NCI-H82 treated with DMSO at 0.1 percent for 48 hours (cell line): Measurements from ENCODE around the gene PRTN3.
"Not testable (repeated sequence)": the region's sequence is repeated elsewhere in the genome, so short reads cannot be mapped to it uniquely, and the experiment has no call there.

Source experiments
- DNase-seq: peaks from one replicate; lab custom pipeline; 2025; ENCODE audit not compliant: unreplicated experiment; lab: John Stamatoyannopoulos, UW

The PRTN3 gene

DNA sequence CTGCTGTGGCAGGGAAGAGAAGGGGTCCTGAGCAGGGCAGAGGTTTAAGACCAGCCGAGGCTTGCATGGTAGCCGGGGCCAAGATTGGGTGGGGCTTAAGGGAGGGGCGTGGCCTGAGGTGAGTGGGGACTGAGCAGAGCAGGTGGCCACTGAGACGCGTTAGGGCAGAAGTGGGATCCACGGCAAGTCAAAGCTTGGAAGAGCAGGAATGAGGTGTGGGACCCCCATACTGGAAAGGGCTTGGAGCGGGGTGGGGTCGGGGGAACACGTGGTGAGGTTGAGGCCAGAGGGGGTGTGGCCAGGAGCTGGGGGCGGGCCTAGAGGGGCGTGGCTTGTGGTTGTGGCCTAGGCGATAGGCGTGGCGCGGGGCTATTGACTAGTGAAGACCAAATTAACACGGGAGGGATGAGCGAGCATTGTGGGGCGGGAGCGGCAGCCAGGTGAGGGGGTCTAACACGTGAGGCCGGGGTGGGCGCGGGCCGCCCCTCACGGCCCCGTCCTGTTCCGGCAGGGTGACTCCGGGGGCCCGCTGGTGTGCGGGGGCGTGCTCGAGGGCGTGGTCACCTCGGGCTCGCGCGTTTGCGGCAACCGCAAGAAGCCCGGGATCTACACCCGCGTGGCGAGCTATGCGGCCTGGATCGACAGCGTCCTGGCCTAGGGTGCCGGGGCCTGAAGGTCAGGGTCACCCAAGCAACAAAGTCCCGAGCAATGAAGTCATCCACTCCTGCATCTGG lies 21.9 kb downstream of the PRTN3 start:
- no peak for DNase-seq

DNA sequence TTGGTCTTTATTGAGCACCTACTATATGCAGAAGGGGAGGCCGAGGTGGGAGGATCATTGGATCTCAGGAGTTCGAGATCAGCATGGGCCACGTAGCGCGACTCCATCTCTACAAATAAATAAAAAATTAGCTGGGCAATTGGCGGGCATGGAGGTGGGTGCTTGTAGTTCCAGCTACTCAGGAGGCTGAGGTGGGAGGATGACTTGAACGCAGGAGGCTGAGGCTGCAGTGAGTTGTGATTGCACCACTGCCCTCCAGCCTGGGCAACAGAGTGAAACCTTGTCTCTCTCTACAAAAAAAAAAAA lies 22.5 kb downstream of the PRTN3 start:
- no peak for DNase-seq

DNA sequence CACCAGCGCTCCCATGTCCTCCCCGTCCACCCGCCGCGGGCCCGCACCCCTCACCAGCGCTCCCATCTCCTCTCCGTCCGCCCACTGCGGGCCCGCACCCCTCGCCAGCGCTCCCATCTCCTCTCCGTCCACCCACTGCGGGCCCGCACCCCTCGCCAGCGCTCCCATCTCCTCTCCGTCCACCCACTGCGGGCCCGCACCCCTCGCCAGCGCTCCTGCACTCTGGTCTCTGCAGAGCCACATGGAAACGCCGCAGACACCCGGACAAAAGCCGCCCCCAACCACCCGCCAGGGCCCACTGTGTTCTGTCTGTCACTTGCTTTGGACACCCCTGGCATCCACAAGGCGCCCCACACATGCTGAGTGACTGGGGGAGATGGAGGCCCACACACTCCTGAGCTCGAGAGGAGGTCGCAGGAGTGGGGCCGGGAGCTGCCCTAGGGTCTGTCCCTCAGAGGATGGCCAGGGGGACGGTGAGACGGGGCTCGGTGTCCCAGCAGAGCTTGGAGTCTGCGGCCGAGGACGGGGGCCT lies 26.0 kb downstream of the PRTN3 start:
- DNase-seq = no peak

DNA sequence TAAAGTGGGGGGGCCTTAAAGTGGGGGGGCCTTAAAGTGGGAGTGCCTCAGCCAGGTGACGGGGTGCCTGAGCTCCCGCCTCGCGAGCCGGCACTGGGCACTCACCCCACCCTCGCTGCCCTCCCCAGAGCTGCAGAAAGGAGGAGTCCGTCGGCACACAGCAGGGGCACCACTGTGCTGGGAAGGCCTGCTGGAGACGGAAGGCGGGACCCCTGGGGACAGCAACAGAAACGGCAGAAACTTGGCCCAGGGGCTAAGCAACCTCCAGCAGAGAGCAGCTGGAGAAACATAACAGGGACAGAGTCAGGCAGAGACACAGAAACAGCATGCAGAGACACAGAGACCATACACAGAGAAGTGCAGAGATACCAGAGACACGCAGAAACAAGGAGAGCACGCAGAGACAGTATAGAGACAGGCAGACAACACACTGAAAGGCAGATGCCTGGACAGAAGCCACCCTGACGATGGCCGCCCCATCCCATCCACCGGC lies 26.5 kb downstream of the PRTN3 start:
- DNase-seq = no peak

DNA sequence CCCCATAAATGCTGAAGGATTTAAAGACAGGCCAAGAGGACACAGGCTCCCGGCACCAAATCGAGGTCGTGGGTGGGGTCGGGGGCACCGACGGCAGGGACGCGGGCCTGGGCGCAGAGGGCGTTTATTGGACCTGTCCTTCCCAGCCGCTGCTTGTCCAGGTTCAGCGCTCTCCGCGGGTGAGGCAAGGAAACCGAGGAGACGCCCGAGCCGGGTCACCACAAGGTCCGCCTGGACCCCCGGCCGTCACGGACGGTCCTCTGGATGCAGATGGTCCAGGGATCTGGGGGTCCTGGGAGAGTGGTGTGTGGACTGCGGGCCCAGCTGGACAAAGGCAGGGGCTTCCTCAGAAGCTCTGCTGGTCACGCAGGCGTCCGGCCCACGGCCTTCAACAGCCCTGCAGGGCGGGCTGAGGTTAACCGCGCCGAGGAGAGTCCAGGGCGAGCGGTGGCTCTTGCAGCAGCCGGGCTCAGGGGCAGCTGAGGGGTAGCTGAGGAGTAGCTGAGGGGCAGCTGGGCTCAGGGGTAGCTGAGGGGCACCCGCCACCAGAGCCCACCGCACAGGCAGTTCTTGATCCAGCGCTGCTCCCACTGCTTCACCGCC lies 27.2 kb downstream of the PRTN3 start:
- no peak for DNase-seq

DNA sequence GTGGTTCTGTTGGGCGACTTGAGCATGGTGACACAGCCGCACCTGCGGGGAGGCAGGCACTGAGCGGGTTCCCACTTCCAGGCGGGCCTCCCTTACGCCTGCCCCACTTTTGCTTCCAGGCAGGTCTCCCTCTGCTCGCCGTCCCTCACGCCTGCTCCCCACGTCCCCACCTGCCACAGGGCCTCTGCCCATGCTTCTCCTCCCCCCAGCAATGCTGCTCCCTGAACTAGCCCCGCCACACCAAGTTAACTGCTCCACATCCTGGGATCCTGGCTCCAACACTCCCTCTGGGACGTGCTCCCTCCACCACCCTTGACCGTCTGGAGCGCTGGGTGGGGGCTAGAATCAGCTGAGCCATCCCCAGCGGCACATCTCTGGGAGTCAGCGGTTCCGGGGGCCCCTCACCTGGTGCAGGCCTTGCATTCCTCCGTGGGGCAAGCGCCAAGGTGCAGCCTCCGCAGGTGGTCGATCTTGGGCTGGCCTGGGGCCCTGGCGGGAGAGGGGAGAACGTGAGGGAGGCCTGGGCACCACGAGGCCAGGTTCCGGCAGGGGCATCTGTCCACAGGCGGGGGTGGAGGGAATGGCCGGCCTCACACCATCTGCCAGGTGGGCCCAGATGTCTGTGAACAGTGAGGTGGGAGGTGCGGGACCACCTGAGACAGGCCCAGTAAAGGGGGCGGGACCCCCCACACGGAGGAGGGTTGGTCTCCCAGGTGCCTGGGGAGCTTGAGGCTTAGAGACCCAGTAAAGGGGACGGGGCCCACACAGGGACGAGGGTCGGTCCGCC lies 27.9 kb downstream of the PRTN3 start:
- no peak for DNase-seq

DNA sequence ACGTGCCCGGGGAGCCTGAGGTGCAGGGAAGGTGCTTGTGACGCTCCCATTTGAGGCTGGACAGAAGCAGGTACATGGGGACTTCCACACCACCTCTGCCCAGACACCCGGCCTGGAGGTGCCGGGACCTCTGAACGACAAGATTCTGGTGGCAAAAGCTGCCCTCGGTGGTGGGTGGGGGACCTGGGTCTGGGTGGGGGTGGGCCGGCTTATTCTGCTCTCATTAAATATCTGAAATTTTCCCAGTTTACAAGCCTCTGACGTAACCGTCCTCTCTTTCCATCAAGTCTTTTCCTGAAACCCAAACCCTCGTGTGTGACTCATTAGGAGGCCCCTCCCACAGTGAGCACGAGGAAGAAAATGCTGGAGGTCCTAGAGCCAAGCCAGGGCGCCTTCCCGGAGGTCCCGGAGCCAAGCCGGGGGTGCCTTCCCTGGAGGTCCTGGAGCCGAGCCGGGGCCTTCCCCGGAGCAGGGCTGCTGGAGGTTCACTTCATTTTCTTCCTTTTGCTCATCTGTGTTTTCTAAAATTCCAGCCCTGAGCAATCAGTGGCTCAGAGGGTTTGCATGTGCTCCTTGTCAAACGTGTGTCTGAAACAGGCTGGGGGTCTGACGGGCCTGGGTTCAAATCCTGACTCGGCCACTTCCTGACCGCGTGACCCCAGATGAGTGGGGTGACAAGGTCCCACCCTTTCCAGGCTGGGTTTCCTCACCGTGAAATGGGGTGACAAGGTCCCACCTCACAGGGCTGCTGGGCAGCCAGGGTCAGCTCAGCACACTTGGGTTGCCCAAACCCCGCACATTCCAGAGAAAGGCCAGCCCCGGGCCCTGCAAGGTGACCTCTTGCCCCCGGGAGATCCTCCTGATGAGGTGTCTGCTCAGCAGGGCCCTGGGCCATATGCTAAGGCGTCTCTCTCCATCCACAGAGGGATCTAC lies 28.7 kb downstream of the PRTN3 start:
- no peak for DNase-seq

DNA sequence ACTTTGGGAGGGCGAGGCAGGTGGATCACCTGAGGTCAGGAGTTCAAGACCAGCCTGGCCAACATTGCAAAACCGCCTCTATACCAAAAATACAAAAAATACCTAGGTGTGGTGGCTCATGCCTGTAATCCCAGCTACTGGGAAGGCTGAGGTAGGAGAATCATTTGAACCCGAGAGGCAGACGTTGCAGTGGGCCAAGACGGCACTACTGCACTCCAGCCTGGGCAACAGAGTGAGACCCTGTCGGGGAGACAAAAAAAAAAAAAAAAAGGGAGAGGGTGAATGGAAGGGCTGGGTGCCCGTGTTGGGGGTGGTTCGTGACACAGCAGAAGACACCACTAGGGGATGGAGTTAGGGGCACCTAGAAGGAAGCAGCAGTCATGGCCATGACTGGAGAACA lies 29.5 kb downstream of the PRTN3 start:
- no peak for DNase-seq

DNA sequence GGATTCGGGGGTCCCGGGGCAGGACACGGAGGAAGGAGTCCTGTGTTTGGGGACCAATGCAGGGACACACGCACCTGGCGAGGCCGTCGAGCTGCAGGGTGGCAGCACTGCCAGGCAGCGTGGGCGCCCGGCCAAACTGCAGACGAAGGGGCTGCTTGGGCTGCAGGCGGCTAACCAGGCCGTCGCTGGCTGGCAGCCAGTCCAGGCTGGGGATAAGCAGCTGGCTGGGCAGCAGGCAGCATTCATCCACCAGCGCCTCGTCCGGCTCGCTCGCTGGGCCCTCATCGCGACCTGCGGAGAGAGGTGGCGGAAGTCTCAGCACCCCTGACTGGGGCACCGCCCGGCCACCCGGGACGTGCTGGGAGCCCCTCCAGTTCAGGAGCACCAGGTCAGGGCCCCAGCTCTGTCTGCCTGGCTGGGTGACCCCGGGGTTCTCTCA lies 30.2 kb downstream of the PRTN3 start:
- DNase-seq = no peak

DNA sequence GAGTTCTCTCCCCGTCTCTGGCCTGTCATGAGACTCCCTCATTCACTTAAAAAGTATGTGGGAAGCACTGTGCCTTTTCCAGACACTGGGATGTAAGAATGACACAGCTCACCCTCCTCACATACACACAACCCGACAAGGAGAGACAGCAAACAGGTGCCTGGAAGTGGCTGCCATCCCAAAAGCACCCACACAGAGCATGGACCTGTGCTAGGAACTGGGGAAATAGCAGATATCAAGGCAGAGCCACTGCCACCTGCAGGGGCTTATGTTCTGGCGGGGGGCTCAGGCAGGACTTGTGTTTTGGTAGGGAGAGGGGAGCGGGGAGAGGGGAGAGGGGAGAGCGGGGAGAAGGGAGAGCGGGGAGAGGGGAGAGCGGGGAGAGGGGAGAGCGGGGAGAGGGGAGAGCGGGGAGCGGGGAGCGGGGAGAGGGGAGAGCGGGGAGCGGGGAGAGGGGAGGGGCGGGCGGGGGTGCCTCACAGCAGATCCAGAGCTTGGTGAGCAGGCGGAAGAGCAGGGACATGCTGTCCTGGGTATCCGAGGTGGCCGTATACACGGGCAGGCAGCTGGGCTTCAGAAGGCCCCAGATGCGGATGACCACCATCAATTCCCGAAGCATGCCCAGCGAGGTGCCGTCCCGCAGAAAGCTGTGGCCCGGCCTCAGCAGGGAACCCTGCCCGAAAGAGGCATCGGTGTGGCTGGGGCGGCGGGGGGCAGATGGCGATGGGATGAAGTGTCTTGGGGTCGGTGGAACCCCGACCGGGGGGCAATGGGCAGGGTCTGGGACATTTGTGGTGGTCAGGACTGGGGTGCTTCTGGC lies 30.9 kb downstream of the PRTN3 start:
- DNase-seq = no peak

DNA sequence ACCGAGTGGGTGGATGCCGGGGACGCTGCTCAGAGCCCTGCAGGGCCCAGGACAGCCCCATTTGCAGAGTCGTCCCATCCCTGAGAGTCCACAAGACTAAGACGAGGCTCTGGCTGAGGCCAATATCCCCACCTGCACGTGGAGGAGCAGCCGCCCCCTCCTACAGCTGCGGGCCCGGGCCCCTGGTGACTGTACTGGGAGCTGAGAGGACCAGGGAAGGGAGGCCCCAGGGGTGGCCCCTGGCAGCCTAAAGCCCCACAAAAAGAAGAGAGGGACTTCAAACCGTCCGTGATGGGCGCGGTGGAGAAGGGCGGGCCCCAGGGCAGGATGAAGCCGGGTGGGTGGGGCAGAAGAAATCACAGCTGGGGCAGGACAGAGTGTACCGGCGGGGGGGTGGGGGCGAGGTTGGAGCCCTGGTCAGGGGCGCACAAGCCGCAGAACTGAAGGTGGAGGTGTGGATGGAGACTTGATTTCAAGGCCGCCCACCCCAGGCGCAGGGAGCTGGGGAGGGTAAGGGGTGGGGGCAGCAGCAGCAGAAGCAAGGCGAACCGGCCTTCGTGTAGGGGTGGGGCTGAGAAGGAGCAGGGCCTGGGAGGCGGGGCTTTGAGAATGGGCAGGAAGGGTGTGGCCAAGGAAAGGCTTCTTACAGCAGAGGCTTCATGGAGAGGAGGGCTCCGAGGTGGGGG lies 31.6 kb downstream of the PRTN3 start:
- peak; percentile 58 for DNase-seq

DNA sequence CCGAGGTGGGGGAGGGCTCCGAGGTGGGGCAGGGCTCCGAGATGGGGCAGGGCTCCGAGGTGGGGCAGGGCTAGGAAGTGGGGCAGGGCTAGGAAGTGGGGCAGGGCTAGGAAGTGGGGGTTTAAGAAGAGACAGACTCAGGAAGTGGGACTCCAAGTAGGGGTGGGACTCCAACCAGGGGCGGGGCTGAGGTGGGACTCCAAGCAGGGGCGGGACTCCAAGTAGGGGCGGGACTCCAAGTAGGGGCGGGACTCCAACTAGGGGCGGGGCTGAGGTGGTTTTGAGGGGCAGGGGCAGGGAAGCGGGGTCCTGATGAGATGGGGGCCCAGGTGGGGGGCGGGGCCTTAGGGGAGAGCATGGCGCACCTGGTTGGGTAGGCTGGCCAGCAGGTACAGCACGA lies 32.3 kb downstream of the PRTN3 start:
- peak; percentile 16 for DNase-seq

DNA sequence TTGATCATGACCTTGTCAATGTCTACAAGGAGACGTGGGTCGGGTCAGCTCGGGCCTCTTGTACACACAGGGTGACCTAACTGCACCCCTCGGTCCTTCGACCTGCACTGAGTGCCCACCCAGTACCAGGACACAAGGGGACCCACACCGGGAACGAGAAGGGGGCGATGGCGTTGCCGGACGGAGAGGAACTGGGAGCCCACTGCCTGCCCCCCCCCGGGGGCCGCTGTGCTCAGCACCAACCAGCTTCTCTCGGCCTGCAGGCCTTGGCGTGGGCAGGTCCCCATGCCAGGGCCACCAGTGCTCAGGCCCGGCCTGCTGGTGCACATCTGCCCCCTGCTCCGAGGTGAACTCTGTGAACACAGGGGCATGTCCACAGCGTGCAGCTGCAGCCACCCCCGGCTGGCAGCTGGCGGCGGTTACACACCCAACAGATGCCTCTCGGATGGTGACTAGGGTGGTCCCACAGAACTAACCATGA lies 32.8 kb downstream of the PRTN3 start:
- DNase-seq = no peak

DNA sequence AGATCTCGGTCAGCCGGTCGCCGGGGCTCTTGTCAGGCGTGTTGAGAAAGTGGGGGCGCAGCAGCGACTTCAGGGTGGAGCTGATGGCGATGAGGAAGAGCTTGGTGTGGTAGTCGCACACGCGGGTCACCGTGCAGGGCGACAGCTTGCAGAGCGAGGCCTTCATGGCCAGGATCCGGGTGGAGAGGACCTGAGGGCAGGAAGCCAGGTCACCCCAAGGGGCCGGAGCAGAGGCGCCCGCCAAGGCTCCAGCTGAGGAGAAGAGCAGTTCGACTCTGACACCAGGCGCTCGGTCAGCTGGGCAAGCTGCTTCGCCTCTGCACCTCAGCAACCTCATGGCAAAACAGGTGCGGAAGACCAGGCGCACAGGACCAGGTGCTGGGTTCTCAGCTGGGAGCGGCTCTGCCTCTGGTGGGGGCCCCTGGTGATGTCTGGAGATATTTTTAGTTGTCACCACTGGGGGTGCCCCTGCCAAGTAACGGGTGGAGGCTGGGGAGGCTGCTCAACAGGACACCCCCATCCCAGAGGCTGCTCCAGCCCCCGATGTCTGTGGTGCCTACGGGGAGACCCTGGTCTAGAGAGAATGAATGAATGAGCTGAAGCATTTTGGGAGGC lies 34.6 kb downstream of the PRTN3 start:
- no peak for DNase-seq

DNA sequence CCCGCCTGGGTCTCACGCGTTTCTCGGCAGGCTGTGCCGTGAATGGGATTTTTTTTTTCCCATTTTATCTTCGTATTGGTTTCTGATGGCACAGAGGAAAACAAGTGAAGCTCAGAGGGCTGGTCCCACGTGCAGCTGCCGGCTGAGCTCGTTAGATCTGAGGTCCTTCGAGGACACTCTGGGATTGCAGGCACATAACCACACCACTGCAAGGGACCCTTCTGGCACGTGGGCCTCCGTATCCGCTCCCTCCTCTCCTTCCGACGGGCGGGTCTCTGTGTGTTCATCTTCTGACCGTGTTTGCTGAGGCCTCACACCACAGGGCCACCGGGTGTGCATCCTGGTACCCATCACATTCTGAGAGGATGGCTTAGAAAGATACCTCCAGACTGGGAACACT lies 35.3 kb downstream of the PRTN3 start:
- DNase-seq = no peak

DNA sequence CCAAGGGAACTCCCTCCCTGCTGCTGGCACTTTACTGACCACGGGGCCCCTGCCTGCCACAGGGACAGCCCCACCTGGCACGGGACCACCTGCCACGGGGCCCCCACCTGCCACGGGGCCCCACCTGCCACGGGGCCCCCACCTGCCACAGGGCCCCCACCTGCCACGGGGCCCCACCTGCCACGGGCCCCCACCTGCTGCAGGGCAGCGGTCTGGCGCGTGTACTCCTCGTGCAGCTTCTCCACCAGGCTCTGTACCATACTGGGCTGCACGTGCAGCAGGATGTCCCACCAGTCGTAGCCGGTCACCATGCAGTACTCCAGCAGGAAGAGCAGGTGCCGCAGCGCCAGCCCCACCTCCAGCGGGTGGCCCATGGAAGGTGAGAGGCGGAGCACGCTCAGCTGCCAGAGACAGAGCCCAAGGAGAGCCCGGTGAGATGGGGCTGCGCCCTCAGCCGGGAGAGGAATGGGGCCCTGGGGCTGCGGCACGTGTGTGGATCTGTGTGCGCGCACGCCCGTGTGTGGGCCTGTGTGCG lies 36.0 kb downstream of the PRTN3 start:
- DNase-seq = no peak

DNA sequence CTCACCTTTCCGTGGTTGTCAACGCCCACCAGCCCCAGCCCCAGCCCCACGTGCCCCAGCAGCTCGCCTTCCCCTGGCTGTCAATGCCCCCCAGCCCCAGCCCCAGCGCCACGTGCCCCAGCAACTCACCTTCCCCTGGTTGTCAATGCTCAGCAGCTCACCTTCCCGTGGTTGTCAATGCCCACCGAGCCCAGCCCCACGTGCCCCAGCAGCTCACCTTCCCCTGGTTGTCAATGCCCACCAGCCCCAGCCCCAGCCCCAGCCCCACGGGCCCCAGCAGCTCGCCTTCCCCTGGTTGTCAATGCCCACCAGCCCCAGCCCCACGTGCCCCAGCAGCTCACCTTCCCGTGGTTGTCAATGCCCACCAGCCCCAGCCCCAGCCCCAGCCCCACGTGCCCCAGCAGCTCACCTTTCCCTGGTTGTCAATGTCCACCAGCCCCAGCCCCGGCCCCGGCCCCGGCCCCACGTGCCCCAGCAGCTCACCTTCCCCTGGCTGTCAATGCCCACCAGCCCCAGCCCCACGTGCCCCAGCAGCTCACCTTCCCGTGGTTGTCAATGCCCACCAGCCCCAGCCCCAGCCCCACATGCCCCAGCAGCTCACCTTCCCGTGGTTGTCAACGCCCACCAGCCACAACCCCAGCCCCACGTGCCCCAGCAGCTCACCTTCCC lies 37.3 kb downstream of the PRTN3 start:
- not testable (repeated sequence) for DNase-seq
